CD4-positive, alpha-beta T cell treated with Interleukin-6 at 100 ng/mL for 8 hours (primary cell): ENCODE results near the gene CACNA2D4.

Experiments
- DNase-seq: peaks from one replicate; pipeline ENCODE4 v3.0.0-alpha.2; 2020; ENCODE audit warnings: mixed read lengths, low spot score

Gene CACNA2D4

GRCh38 chr12:1844661-1845409, 73.6 kb downstream of the CACNA2D4 start:
- no peak for DNase-seq

- no peak for DNase-seq
Measured at GRCh38 chr12:1844223-1844622, 74.2 kb downstream of the CACNA2D4 start.

GRCh38 chr12:1843641-1844005, 74.8 kb downstream of the CACNA2D4 start:
- no peak for DNase-seq

GRCh38 chr12:1842905-1843640, 75.4 kb downstream of the CACNA2D4 start:
- no peak for DNase-seq

- no peak for DNase-seq
Measured at GRCh38 chr12:1842183-1842904, 76.1 kb downstream of the CACNA2D4 start.

- DNase-seq: no peak
Measured at GRCh38 chr12:1841586-1842182, 76.8 kb downstream of the CACNA2D4 start.

DNA sequence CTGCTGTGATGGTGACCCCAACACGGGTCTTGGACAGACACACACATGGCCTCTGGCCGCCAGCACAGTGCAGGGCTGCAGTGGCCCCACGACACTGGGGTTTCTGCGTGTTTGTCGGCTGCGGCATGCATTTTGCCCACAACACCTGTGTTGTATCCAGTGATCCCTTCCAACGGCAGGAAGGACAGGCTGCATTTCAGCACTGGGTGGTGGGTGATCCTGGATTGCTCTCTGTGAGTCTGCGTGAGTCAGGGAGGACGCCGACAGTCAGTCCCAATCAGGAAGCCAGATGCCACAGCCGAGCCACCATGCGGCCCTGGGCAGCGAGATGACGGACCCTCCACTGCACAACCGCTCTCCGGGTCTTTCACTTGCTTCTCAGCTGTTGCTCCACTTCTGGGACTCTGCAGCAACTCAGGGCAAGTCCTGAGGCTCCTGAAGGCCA, 77.4 kb downstream of the CACNA2D4 start:
- no peak for DNase-seq

DNA sequence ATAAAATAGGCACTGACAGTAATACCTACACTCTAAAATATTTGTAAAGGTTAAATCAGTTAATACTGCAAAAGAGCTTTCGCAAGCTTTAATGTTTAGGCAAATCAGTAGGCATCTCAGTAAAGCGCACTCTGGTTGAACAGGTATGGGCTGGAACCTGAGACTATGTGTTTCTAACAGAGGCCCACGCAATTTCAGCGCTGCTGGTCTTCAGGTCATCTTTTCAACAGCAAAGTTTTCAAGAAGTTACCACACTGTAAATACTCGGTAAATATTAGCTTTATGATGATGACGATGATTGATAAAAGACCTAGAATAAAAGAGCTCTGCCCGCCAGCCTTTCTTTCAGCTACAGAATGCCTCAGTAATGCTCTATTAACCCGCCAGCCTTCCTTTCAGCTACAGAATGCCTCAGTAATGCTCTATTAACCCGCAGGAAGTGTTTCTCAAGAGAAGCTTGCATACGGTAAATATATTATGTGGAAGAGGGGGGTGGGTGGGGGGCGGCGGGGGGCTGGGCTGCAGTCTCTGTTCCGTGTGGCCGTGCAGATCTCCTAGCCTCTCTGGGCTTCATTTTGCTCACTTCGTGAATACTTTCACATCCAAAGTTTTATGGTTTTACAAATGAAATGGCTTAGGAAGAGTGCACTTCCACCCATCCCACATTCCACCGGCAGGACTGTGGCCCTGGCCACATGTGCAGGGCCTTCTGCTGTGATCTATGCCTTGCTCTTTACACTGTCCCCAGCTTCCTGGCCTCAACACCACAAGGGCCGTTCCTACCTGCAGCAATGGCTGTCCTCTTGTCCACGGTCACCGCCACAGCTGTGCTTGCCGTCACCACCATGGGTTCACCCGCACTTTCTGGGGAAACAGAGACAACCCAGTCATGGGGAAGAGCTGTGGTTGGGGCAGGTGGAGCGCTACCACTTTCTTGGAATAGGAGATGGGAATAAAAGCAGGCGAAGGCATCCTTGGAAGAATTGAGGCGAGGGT, 78.2 kb downstream of the CACNA2D4 start:
- no peak for DNase-seq

DNA sequence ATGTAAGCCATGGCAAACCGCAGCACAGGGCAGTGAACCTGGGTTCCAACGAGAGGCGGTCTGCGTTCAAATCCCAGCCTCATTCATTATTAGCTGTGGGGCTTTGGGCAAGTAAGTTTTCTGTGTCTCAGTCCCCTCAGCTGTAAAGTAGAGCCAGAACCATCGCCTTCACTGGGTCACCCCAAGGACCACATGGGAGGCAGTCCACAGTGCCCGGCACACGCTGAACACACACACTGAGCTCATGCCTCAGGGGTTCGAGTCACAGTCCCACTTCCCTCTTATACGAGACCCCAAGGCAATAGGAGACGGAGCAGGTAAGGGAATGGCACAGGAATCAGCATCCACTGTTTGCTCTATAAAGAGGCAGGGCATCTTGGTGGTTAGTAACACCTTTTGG, 79.0 kb downstream of the CACNA2D4 start:
- no peak for DNase-seq

- DNase-seq: no peak
Measured at GRCh38 chr12:1838994-1839365, 79.5 kb downstream of the CACNA2D4 start.

DNA sequence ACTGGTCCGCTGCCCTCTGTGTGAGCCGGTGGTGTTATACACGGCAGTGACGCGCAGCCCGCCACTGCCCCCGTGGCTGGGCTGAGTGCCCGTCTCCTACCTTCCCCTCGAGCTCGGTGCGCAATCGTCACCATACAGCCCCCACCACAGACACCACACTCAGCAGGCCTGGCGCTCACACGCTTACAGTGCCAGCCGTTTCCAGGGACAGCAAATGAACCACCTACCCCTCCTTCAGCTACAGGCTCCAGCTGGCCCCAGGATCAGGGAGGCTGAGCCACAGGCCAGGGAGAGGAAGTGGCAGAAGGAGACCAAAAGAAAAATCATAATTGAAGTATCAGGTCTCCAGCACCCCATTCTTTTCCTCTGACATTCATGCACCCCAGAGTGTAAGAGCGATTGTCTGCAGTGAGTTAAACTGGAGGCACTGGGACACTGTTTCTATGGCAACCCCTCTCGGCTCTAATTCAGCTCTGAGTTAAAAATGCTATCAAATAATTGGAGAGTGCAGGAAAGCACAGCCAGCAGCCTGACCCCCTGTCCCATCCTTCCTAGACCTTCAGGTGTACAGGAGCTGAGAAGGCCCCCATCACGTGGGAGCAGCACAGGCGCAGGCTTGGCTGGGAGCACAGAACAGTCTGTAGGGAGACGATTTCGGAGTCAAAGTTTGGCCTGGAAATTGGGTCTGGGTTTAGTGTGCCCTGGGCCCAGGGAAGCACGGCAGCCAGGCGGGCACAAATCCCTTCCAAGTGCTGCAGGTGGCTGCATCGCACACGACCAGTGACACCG, 80.1 kb downstream of the CACNA2D4 start:
- DNase-seq: no peak

GRCh38 chr12:1837541-1838204, 80.8 kb downstream of the CACNA2D4 start:
- no peak for DNase-seq

DNA sequence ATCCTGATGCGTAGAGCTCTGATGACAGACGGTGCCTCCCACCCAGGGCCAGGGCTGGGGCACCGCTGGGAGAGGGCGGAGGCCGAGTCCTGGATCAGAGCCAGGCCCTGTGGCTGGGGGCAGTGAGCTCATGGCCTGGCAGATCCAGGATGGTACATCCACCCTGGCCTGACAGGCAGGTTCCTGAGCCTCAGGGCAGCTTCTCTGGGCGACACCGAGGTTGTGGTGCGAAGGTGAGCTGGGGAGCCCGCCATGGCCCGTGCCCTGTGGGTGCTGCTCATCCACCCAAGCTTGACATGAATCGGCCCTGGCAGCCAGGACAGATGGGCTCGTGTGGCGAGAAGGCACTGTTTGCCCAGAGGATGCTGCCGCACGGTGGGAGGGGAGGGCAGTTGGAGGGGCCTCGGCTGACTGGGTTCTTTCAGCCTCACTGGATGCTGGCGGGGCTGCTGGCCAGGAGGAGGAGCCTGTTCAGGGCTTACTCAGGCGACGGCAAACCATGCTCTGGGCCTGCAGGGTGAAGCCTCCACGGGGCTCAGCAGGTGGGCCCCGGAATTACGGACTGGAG, 81.5 kb downstream of the CACNA2D4 start:
- DNase-seq: no peak

DNA sequence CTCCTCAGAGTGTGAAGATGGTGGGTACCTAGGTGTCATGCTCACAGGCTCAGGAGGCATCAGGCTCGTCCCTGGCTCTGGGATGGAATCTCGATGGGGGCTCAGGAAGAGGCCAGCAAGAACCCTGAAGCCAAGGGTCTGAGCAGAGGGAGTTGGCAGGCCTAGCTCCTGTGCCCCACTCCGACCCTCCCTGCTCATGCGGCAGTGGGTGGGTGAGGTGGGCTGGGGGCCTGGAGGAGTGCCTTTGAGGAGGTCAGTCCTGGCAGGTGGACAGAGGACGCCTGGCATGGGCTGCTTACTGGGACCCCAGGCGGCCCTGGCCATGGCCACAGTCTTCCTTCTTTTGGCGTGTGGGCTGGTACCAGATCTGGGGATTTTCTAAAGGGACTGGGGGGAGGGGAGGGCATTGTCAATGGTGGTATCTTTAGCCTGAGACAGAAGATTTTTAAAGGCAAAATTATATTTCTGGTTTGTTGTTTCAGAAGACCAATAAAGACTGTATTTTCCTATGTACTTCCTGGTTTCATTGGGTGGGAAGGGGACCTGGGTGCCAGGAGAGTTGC, 82.1 kb downstream of the CACNA2D4 start:
- DNase-seq: no peak

- no peak for DNase-seq
Measured at GRCh38 chr12:1835211-1836131, 83.0 kb downstream of the CACNA2D4 start.

- DNase-seq: no peak
Measured at GRCh38 chr12:1834186-1834925, 84.1 kb downstream of the CACNA2D4 start.

DNA sequence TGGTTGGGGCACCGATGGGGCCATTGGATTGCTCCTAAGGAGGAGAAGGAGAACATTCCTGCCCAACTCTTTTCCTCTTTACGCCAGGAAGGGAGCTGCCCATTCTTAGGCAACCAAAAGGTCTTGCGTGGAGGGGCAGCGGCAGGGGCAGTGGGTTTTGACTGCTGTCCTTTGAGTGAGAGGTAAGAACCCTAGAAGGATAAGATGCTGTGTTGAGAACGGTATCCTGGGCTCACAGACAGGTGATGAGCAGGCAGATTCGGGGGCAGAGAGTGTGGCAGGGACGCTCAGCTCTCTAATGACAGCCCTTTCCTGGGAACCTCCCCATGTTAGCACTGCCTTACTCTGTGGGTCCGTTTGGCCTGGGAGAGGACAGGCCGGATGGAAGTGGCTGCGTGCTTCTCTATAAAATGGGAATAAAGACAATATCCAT, 84.8 kb downstream of the CACNA2D4 start:
- no peak for DNase-seq
